Measurements from ENCODE around the gene ZEB2. TPM values are rescaled to one million over a fixed set of nuclear protein-coding genes. Genes with fewer than 3 reads are reported as not detected.

The ZEB2 gene
- total and polyA plus RNA-seq, 9 donors, result 55.3 to 250 (median 174) TPM

DNA sequence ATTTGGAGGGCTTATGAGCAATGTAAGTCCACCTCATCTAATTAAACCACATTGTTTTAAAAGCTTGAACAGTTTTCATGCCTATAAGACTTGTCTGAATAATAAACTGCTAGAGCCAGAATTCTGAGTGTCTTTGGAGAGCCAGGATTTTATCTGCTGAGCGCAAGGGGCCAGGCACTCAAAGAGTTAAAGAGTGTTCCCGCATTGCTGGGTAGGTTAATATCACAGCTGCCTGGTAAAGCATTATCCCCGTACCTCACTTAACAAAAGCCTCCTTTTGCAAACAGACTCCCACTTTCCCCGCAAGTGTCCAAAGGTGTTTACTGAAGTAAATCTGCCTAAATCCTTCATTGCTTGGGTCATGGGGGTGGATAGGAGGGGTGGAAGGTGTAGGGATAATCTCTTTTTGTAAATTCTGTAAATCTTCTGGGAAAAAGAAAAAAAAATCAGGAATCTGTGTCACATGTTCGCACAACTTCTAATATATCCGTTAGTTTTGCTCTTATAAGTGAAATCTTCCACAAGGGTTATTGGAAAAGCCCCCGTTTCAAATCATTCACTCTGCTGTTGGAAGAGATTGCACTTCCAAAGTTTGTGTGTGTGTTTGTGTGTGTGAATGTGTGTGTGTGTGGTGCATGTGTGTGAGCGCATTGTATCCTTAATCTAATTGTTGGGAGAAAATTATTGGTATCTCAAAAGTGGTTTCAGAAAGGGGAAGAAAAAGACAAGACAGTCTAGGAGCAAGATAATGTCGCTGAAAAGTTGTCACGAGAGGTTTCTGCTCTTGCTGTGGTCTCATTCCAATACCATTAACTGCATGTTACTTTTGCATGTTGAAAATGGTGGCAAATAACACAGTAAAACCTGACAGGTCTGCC, 10.7 kb downstream of the ZEB2 start:
- intact Hi-C loops (cut with DNase I), result loop anchor here in 2 of 4 donors (10.0 kb wide), 2 partner anchors 64 to 74 kb away; no protein-coding TSS in a partner anchor
- Histone ChIP-seq H3K4me3 (no peak overlapping the region), H3K9me3 (no peaks in the 10 kb centered on the region), H3K27me3 (no peaks in the 10 kb centered on the region), H3K27ac (peak overlapping the region; percentile 48 to 95), H3K4me1 (ENCODE audit: insufficient read depth) (peaks cover 23% of the 10 kb centered on the region), H3K36me3 (no peaks in the 10 kb centered on the region)
- TF ChIP-seq, protein P1, sequence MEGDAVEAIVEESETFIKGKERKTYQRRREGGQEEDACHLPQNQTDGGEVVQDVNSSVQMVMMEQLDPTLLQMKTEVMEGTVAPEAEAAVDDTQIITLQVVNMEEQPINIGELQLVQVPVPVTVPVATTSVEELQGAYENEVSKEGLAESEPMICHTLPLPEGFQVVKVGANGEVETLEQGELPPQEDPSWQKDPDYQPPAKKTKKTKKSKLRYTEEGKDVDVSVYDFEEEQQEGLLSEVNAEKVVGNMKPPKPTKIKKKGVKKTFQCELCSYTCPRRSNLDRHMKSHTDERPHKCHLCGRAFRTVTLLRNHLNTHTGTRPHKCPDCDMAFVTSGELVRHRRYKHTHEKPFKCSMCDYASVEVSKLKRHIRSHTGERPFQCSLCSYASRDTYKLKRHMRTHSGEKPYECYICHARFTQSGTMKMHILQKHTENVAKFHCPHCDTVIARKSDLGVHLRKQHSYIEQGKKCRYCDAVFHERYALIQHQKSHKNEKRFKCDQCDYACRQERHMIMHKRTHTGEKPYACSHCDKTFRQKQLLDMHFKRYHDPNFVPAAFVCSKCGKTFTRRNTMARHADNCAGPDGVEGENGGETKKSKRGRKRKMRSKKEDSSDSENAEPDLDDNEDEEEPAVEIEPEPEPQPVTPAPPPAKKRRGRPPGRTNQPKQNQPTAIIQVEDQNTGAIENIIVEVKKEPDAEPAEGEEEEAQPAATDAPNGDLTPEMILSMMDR (IDR thresholded peaks at IDR 0.05), result no peak
- no peak for DNase-seq
- 20 to 34% (median 23%) methylated on average over 10 of the region's 10 CpGs for WGBS, 3 donors

DNA sequence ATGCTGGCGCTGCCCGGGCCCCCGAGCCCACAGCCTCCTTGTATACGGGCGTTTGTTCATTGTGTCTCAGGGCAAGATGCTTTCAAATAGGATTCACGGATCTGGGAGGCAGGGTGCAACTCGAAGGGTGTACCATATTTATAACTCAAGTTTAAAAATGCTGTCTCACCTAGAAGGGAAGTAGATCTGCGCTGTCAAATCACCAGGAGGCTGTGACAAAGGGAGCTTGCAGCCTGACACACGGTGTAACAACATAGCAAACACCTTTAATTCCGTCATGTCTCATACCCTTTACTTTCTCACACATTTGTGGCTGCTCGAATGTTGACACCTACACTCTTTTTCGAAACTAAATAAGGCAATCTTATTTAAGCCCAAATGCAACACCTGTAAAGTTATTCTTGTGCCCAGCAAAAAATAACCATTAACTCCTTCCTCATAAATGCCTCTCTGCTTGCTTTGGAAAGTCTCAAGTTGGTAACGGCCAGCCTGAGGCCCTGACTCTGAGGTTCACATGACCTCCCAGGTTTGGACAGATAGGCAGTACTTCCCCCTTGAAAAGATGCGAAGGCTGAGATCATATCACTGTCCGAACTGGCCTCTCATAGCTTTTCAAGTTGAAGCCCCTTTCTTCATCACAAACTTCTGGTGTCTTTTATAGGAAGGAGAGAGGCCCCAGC, 11.6 kb downstream of the ZEB2 start:
- no peaks in the 10 kb centered on the region for H3K36me3 ChIP-seq
- intact Hi-C loops (cut with DNase I), result loop anchor here in 2 of 4 donors (10.0 kb wide), 2 partner anchors 64 to 74 kb away; no protein-coding TSS in a partner anchor
- H3K9me3 ChIP-seq, result no peaks in the 10 kb centered on the region
- peak overlapping the region; percentile 1 to 95 for H3K27ac ChIP-seq
- DNase-seq, result no peak
- H3K27me3 ChIP-seq, result no peaks in the 10 kb centered on the region
- 27 to 38% (median 30%) methylated on average over 15 of the region's 15 CpGs for WGBS, 3 donors
- H3K4me3 ChIP-seq, result no peak overlapping the region
- peaks cover 27% of the 10 kb centered on the region for H3K4me1 ChIP-seq (ENCODE audit: insufficient read depth)
- TF ChIP-seq POLR2A (IDR thresholded peaks at IDR 0.05) (no peak), EP300 (IDR thresholded peaks at IDR 0.05) (no peak)
- TF ChIP-seq, protein P1 (IDR thresholded peaks at IDR 0.05), result no peak

DNA sequence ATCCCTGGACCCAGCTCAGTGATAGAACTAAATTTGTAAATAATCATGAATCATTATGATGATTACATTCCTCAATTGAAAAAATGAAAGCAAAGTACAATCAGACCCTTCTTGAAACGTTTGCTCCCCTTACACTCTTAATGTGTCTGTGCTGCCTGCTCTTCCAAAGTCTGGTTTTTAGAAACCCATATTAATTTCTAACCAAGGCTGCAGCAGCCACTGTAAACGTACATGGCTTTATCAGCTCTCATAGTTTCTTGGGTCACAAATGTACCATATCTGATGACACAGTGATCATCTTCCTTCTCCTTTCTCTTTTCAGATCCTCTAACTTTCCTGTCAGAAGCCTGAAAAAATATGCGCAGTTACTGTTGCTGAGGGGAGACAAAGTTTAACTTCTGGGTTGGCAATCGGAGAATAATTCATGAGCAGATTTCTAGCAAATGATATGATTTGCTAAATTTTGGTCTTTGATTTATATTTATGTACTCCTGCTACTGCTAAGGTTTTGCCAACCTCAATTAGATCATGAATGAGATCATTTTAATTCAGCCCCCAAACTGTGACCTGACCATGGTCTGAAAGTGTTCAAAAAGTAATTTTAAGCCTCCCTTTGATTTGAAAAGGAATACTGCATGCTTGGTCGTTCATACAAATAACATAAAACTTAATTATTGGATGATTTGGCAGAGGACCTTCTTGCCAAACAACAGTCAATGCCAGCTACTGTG, 12.3 kb downstream of the ZEB2 start:
- intact Hi-C loops (cut with DNase I), result loop anchor here in 2 of 4 donors (10.0 kb wide), 2 partner anchors 63 to 73 kb away; no protein-coding TSS in a partner anchor
- Histone ChIP-seq H3K27ac (peak overlapping the region; percentile 1 to 95), H3K4me1 (ENCODE audit: insufficient read depth) (peaks cover 25% of the 10 kb centered on the region), H3K9me3 (no peaks in the 10 kb centered on the region), H3K36me3 (no peaks in the 10 kb centered on the region), H3K27me3 (no peaks in the 10 kb centered on the region), H3K4me3 (no peak overlapping the region)
- TF ChIP-seq POLR2A (IDR thresholded peaks at IDR 0.05) (no peak), EP300 (IDR thresholded peaks at IDR 0.05) (no peak)
- TF ChIP-seq, protein P1 (IDR thresholded peaks at IDR 0.05), result no peak
- DNase-seq, result no peak
- 9 to 13% (median 10%) methylated on average over 5 of the region's 5 CpGs for WGBS, 3 donors

DNA sequence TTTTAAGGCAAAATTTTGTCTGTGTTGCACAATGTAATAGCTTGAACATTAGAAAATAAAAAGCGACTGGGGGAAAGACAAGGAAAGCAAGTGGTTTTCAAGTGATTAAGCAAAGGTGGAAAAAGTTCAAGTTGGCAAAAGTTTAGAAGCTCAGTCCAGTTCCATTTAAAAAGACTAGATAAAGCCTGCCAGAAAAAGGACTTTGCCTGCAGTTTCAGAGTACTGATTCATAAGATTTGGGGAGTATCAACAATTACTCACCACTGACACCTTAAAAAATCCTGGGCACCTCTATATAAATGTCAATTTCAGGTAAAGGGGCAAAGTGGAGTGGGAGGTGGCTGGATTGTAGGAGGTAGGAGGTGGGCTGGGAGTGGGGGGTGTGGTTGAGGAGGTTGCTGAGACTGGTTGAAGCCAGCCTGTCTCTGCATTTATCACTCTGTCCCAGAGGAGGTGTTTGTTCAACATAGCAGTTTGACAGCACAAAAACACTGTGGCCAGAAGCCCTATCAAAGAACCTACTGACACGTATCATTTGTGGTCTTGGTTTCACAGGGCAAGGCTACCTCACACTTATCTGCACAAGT, 14.6 kb downstream of the ZEB2 start:
- WGBS, 3 donors, result 11 to 15% (median 14%) methylated on average over 2 of the region's 2 CpGs
- Histone ChIP-seq H3K4me3 (no peak overlapping the region), H3K27me3 (no peaks in the 10 kb centered on the region), H3K27ac (no peak overlapping the region), H3K4me1 (ENCODE audit: insufficient read depth) (peaks cover 26% of the 10 kb centered on the region), H3K9me3 (no peaks in the 10 kb centered on the region), H3K36me3 (no peaks in the 10 kb centered on the region)
- intact Hi-C loops (cut with DNase I), result loop anchor here in 2 of 4 donors (10.0 kb wide), 2 partner anchors 61 to 71 kb away; no protein-coding TSS in a partner anchor
- DNase-seq, result no peak
- TF ChIP-seq, protein P1 (IDR thresholded peaks at IDR 0.05), result no peak
- no peak for TF ChIP-seq POLR2A (IDR thresholded peaks at IDR 0.05)
- TF ChIP-seq EP300 (IDR thresholded peaks at IDR 0.05), result no peak

Measured in ovary (tissue), 9 donors.